HG03097 (cell line): ENCODE measurements around the gene SEMA3B.
"Not testable (repeated sequence)": the region's sequence is repeated elsewhere in the genome, so short reads cannot be mapped to it uniquely, and the experiment has no call there.

Source experiments
- ATAC-seq: cut with Tn5 transposase; IDR thresholded peaks from one replicate; pipeline ENCODE4 v1.9.1; 2021; ENCODE audit not compliant: unreplicated experiment, low FRiP score

SEMA3B gene

DNA sequence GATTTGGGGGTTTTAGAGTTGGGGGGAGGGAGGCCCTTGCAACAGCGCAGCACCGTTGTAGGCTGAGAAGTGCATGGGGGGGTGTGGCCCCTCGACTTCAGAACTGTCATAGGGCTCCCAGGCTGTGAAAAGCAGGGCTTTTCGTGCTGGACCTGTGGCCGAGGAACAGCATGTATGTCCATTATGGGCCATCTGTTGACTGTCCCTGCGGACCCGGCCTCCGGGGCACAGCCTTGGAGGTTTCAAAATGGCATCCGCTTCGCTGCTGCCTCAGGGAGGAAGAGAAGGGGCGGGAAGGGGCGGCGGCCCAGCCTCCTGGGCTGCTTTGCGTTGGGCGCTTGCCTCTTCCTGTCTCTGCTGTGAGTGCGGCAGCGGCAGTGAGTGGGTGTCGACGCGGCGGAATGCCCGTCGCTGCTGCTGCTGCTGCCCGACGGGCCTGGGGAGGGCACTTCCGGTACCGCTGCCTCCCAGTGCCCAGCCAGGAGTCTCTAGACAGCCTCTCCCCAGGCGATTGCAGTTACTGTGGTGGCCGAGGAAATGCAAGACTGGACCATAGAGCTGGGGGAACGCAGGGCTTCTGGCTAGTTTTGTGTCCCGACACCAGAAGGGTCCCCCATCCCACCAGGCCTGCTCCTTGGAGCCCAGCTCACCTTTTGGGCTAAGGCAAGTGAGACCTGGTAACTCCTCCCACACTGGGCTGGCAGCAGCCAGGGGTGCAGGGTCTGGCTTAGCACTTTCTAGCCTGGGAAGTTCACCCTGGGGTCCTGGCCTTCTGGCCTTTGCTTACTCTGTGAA is 31.0 kb upstream of the SEMA3B start:
- peak; percentile 26 for ATAC-seq

DNA sequence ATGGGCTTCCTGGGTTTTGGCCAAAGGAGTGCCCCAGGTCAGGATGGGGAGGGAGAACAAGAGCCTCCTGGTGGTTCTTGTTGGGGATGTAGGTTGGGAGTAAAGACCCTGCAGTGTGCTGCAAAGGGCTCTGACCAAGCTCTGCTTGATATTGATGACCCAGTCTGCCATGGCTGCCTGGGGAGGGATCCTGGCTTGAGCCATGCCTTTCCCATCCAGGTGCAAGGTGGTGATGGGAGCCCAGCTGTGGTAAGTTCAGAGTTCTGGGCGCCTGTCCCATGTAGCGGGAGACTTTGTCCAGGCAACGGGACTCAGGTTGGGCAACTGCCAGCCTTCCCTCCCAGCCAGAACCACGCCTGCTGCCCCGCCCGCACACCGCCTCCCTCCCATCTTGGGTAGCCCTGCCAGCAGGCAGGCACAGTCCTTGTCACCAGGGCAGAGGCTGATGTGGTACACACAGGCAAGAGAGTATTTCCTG is 30.4 kb upstream of the SEMA3B start:
- ATAC-seq, result no peak

DNA sequence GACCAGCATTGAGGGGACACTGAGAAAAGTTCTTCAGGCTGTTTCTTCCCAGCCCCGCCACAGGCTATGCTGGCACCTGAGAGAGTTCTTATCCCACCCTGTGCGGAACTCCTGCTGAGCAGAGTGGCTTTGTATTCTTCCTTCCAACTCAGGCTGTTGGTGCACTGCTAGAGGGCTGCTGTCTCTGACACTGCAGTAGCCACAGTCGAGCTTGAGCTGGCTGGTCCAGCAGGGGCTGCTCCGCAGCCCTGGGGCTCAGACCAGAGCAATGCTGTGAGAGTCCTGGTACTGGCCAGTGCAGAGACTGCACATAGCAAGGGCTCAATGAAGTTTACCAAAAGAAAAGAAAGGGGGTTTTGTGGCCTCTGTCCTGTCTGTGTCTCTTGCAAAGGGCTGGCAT is 29.3 kb upstream of the SEMA3B start:
- ATAC-seq, result no peak

DNA sequence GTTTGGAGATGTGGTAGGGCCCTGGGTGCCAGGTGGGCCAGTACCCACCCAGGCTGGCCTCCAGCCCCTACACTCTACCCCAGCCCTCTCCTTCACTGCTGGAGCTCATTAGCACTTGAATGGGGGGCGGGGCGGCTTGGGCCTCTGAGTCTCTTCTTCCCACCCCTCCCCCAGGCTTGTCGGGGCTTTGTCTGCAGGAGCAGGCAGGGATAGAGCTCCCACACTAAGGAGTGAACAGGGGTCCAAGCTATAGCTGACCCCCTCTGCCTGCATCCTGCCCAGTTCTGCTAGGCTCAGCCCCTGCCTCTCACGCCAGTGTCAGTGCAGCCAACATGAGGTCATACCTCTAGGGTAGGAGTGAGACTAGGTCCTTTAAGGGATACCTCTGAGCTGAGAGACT is 27.8 kb upstream of the SEMA3B start:
- no peak for ATAC-seq

DNA sequence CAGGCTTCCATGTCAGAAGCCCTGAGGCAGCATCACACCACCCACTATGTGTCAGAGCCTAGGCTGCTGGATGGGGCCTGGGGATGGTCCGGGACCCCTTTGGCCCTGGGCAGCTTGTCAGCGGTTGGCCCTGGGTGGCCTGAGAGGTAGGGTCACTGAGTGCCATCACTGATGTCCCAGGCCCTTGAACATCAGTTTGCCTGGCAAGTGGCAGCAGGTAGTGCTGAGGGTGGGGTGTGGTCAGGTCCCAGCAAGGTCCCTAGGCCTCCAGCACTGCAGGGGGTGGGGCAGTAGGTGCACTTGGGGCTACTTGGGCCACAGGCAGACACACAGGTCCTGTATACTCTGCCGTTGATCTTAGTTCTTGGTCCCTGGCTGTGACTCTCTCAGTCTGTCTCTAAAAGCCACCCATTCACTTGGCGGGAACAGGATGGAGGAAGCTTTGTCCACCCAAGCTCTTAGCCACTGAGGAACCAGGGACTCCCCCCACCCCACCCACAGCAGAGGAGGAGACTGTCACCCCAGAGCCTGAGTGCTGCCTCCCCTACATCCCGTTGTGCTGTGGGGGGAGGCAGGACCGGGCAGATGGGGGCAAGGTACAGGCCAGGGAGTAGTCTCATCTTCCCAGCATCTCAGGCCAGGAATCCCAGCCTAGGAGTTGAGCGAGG is 27.1 kb upstream of the SEMA3B start:
- ATAC-seq, result no peak

DNA sequence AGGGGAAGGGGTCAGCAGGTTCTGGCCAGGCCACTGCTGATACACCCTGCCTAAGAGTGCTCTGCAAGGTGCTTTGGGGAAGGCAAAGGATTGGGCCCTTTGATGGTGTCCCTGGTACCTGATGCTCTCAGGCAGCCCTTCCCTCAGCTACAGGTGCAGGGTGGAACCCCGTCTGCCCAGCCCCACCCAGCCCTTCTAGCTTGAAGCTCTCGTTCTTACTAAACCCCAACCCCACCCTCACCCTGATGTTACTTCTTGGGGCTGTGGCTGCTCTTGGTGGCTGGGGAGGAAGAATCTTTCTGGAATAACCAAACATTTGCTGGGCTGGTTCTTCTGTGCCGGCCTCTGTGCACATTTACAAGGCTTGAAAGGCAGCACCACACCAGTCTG is 26.6 kb upstream of the SEMA3B start:
- no peak for ATAC-seq

DNA sequence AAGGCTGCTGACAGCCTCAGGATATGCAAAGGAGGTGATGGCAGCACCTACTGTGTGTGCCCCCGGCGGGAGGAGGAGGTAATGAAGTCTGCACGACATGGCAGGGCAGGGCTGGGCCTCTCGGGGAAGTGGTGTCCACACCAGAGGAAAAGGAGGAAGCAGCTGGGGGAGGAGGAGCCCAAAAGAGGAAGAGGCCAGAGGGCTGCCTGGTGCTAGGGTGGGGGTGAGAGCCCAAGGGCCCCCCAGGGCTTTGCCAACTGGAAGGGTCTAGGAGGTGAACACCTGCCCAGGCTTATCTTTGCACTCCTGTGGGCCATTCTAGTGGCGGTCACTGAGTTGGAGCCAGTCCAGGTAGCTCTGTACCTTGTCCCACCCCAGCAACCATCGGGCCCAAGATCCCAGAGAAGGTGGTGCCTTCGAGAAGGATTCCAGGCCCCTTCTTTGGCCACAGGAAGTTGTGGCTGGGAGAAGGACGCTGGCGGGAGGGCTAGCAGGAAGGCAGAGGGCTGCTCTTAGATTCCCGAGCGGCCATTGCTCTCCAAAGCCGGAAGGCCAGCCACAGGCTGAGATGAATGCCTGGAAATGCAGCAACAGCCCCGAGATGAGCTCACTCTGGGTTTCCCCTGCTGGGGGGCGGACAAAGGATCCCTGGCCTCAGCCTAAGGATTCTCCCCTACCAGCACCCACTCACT is 25.9 kb upstream of the SEMA3B start:
- ATAC-seq, result no peak

DNA sequence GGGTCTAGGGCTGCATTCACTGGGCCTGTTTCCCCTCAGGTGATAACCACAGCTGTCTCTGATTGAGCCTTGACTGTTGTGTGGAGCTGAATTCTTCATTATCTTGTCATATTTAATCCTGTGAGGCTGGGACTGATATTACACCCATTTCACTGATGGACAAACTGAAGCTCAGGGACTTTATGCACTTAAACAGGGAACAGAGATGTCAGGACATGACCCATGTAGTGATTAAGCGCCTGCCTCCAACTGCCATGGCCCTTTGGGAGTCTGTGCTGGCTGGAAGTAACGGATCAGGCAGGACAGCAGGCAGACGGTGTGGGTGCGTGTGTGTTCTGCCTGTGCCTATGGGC is 25.4 kb upstream of the SEMA3B start:
- ATAC-seq, result no peak

DNA sequence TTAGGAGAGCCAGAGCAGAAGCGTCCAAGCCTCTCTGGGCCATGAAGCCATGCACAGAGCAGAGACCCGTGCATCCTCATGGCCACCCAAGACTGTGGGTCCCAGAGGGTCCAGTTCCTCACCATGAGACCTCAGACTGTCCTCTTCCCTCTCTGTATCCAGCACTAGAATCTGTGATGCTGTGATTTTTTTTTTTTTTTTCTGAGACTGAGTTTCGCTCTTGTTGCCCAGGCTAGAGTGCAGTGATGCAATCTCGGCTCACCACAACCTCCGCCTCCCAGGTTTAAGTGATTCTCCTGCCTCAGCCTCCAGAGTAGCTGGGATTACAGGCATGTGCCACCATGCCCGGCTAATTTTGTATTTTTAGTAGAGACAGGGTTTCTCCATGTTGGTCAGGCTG is 24.1 kb upstream of the SEMA3B start:
- ATAC-seq, result not testable (repeated sequence)

DNA sequence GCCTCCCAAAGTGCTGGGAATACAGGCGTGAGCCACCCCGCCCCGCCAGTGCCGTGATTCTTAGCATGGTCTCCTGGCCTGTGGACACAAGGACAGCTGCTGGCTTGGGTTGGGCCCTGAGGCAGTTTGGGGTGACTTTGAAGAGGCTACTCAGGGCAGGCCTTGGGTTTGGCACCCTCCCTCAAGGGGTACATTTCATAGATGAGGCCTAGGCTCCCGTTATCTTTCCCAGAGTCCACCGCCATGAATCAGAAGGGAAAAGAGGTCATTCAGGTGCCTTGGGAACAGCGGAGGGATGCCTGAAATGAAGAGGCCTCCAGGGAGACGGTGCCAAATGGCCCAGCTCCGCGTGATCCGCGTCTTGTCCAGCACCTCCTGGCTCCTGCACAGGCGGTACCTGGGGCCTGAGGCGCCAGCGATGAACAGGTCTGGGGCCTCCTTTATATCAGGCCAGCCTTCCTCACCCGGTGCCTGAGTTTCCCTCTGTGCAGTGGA is 23.6 kb upstream of the SEMA3B start:
- ATAC-seq, result no peak

DNA sequence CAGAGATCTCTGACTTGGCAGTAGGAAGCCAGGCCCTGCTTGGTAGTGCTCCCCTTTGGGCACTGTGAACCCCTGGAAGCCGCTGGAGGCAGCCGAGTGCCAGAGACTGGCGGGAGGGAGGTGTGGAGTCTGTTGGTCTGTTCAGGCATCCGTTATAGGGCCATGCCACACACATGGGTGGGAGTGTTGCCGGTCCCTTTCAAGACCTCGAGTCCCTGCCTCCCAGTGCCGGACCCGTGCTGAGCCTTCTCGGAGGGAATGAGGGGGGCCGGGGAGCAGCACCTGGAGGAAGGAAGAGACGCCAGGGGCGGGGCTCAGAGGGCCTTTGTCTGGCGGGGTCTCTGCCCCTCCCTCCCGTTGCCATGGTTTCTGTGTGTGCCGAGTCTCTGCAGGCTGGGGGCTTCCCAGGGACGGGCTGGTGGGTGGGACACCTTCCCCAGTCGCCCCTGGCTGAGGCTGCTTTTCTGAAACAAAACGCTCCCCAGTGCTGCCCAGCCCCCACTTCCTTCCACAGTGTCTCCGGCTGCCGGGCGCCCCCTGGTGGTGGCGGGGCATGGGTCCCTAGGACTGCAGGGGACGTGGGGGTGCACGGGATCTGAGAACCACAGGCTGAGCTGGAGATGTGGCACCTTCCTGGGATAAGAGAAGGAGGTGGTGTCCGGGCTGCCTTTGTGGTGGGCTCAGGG is 23.0 kb upstream of the SEMA3B start:
- peak; percentile 56 for ATAC-seq

DNA sequence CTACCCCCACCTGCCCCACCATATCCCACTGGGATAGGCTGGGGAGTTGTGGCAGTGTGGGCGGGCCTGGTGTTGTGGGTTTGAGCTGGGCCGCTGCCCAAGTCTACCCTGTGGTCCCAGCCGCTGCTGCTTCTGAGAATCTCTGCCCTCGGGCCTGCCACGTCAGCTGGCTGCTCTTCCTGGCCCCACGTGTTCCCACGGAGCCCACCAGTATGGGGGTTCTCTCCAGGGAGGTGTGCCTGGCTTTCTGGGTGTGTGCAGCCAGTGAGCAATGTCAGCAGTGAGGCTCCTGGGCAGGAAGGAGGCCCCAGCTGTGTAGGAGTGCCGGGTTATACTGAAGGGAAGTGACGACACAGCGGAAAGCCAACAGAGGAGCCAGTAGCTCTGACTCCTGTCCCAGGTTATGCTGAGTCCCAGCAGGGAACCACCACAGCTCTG is 22.4 kb upstream of the SEMA3B start:
- no peak for ATAC-seq

DNA sequence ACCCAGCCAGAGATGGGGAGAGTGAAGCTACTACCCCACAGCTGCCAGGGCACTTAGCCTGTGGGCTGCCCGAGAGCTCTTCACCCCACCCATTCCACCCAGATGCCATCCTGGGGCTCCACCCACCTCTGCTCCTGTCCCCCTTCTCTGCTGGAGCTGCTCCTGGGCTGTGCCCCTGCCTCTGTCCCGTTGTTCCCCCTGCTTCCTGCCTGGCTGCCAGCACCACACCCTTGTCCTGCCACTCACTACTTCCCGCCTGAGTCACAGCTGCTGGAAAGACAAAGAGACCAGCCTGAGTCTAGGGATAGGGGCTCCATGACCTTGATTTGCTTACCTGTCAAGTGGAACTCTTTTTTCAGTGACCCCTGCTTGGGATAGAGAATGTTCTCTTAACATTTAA is 20.6 kb upstream of the SEMA3B start:
- ATAC-seq, result no peak

DNA sequence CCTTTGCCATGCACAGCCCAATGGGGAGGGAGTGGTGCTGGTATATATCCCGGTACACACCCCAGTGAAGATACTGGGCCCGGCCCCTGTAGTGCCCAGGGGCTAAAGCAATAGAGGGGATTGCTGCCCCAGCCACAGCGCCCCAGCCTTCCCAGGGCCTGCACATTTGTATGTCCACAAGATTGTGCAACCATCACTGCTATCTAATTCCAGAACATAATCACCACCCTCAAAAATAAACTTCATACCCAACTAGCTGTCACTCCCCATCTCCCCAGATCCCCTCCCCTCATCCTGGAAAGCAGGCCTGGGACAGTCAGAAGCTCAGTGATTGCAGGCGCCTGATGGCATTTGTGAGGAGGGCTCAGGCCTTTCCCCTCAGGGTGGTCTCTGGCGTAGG is 19.5 kb upstream of the SEMA3B start:
- ATAC-seq, result no peak

DNA sequence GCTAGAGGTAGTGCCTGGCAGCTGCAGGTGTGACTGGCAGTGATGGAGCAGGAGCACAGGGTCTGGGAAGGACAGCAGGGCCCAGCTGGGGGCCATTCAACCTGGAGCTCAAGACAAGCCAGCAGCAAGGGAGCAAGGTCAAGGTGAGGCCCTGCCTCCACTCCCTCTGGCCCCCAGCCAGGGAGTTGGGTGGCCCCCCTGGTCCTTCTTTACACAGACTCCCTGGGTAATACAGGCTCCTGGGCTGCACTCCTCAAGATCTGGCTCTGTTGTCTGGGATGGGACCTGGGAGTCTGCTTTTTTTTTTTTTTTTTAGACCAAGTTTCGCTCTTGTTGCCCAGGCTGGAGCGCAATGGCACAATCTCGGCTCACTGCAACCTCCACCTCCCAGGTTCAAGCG is 18.4 kb upstream of the SEMA3B start:
- no peak for ATAC-seq

DNA sequence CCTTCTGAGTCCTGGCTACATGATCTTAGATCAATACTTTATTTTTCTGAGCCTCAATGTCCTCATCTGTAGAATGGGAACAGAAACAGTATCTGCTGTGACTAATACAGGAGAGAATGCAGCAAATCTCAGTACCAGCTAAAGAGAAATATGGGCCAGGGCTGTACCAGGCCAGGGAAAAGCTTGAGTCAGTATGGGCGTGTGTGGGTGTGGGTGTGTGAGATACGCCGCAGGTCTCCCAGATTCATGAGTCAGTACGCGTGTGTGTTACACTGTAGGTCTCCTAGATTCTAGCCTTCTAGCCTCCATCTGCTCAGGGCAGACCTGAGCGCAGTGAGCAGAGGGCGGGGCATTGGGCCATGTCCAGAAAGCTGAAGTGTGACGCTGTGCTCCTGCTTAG is 17.7 kb upstream of the SEMA3B start:
- no peak for ATAC-seq

DNA sequence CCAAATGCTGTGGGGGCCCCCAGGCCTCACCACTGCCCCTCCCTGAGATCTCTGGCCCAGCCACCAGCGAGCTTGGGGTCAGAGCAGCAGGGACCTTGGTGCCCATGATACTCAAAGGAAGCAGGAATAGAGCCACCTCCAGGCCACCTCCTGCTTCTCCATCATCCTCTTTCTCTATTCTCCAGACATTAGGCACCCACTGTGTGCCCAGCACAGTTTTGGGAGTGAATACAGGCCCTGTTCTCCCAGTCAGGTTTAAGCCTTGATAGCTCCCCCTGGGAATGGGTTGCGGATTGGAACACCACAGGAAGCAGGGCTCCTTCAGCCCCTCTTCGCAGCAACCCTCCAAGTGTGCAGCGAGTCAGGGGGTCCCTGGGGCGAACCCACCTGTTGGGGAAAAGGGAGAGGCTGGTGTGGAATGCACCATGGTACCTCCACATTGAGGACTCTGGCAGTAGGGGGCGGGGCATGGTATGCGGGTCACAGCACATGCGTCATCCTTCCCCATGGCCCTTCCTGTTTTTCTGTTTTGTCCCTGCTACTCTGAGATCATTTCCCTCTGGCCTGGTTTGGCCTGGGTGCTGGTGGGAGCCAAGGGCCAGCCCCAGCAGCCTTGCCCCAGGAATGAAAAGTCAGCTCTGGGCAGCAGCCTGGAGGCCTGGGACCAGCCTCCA is 14.2 kb upstream of the SEMA3B start:
- no peak for ATAC-seq

DNA sequence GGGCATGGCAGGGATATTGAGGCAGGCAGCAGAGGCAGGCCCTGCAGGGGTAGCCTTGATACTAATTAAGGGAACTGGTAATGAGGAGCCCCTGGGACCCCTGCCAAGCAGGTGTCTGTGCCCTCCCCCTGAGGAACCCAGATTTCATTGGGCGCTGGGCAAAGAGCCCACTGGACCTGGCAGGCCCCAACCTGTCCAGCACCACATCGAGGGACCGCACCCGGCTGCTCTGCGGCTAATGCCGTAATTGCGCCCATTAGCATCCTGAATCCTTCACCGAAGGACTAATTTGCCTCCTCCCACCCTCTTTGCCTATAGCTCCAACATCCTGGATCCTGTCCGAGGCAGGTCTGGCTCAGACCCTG is 13.7 kb upstream of the SEMA3B start:
- ATAC-seq, result no peak

DNA sequence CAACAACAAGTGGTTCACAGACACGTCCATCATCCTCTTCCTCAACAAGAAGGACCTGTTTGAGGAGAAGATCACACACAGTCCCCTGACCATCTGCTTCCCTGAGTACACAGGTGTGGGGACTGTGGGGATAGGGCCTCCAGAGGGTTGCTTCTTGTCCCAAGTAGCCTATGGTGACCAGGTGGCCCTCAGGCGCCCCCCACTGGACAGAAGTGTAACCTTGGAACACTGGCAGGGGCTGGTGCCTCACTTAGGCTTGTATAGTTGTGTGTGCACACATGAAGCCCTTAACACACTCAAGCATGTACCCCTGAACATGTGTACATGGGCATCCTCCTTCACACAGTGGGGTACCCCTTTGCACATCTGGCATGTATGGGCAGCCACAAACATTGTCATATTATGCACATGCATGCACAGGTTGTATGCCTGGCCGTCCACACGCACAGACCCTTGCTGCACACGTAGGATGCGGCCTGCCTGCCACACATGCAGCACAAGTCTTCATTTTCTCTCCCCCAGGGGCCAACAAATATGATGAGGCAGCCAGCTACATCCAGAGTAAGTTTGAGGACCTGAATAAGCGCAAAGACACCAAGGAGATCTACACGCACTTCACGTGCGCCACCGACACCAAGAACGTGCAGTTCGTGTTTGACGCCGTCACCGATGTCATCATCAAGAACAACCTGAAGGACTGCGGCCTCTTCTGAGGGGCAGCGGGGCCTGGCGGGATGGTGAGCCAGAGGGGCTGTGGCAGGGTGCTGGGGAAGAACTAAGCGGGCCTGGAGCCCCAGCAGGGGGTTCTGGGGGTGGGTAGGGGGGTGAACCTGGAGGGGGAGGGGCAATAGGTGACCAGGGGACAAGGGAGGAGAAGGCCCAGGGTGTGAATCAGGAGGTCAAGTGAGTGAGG is 11.7 kb upstream of the SEMA3B start:
- no peak for ATAC-seq
